Activated T-cell treated with anti-CD3 and anti-CD28 coated beads, Interleukin-2, amount 50 U/mL, for 4 hours (primary cell): Measurements from ENCODE around the gene ELMO1. TPM values are rescaled to one million over a fixed set of nuclear protein-coding genes. Genes with fewer than 3 reads are reported as not detected.

Source experiments
- ATAC-seq, 2 donors: fragments of 200-7000 bp; cut with Tn5 transposase; one replicate each; pipeline ENCODE4 v1.10.0; 2021
- DNase-seq: peaks from one replicate; pipeline ENCODE4 v3.0.0-alpha.2; 2020
- H3K27me3 Mint-ChIP-seq: one replicate; pipeline ENCODE4 v1.8.0; 2021; ENCODE audit warnings: low read depth, mixed read lengths
- H3K36me3 Mint-ChIP-seq: one replicate; pipeline ENCODE4 v1.8.0; 2022; ENCODE audit warnings: mixed read lengths; ENCODE audit not compliant: insufficient read depth
- H3K4me1 Mint-ChIP-seq: one replicate; pipeline ENCODE4 v1.8.0; 2021; ENCODE audit warnings: low read depth, mixed read lengths
- H3K4me3 Mint-ChIP-seq: one replicate; pipeline ENCODE4 v1.8.0; 2021; ENCODE audit warnings: mild to moderate bottlenecking, moderate library complexity, mixed read lengths
- H3K9me3 Mint-ChIP-seq: one replicate; pipeline ENCODE4 v1.8.0; 2021; ENCODE audit warnings: mixed read lengths
- total RNA-seq, 3 donors: library from RNA; stranded (reverse); gene quantifications; one replicate each; pipeline ENCODE4 v1.2.1, GENCODE V29; 2021

The ELMO1 gene
- total RNA-seq, 3 donors from 2014 or later, result 117 to 137 (median 118) TPM

GRCh38 chr7:37251222-37251621 lies 197.4 kb downstream of the ELMO1 start:
- Mint-ChIP-seq H3K36me3 (peaks cover 35% of the 10 kb centered on the region), H3K4me1 (peaks cover 29% of the 10 kb centered on the region), H3K9me3 (no peaks in the 10 kb centered on the region), H3K27me3 (no peaks in the 10 kb centered on the region), H3K4me3 (no peak overlapping the region)
- no peak for DNase-seq
- no peak for ATAC-seq

- peaks cover 30% of the 10 kb centered on the region for H3K4me1 Mint-ChIP-seq
- no peak for DNase-seq
- H3K36me3 Mint-ChIP-seq, result peaks cover 30% of the 10 kb centered on the region
- H3K27me3 Mint-ChIP-seq, result no peaks in the 10 kb centered on the region
- no peak overlapping the region for H3K4me3 Mint-ChIP-seq
- no peaks in the 10 kb centered on the region for H3K9me3 Mint-ChIP-seq
- no peak for ATAC-seq
These were observed 199.4 kb downstream of the ELMO1 start for GRCh38 chr7:37249240-37249639.

- H3K4me3 Mint-ChIP-seq, result no peak overlapping the region
- H3K9me3 Mint-ChIP-seq, result no peaks in the 10 kb centered on the region
- H3K36me3 Mint-ChIP-seq, result peaks cover 28% of the 10 kb centered on the region
- DNase-seq (no peak), ATAC-seq (no peak)
- no peaks in the 10 kb centered on the region for H3K27me3 Mint-ChIP-seq
- H3K4me1 Mint-ChIP-seq, result peaks cover 33% of the 10 kb centered on the region
These were observed 200.2 kb downstream of the ELMO1 start for GRCh38 chr7:37248396-37248861.

GRCh38 chr7:37247861-37248260 lies 200.8 kb downstream of the ELMO1 start:
- DNase-seq (no peak), ATAC-seq (no peak)
- Mint-ChIP-seq H3K4me1 (peaks cover 32% of the 10 kb centered on the region), H3K9me3 (no peaks in the 10 kb centered on the region), H3K4me3 (no peak overlapping the region), H3K36me3 (peaks cover 24% of the 10 kb centered on the region), H3K27me3 (no peaks in the 10 kb centered on the region)

GRCh38 chr7:37245590-37245989 lies 203.1 kb downstream of the ELMO1 start:
- no peaks in the 10 kb centered on the region for H3K27me3 Mint-ChIP-seq
- no peak for ATAC-seq
- DNase-seq, result no peak
- no peaks in the 10 kb centered on the region for H3K9me3 Mint-ChIP-seq
- H3K36me3 Mint-ChIP-seq, result peaks cover 31% of the 10 kb centered on the region
- H3K4me1 Mint-ChIP-seq, result peaks cover 27% of the 10 kb centered on the region
- no peak overlapping the region for H3K4me3 Mint-ChIP-seq

- DNase-seq, result no peak
- Mint-ChIP-seq H3K4me1 (peaks cover 9% of the 10 kb centered on the region), H3K4me3 (no peak overlapping the region), H3K27me3 (no peaks in the 10 kb centered on the region), H3K36me3 (peaks cover 9% of the 10 kb centered on the region), H3K9me3 (no peaks in the 10 kb centered on the region)
- ATAC-seq, result no peak
These were observed 211.8 kb downstream of the ELMO1 start for GRCh38 chr7:37236906-37237305.

- Mint-ChIP-seq H3K4me3 (no peak overlapping the region), H3K36me3 (peaks cover 8% of the 10 kb centered on the region), H3K27me3 (no peaks in the 10 kb centered on the region), H3K9me3 (no peaks in the 10 kb centered on the region), H3K4me1 (peaks cover 10% of the 10 kb centered on the region)
- DNase-seq (no peak), ATAC-seq (no peak)
These were observed 212.9 kb downstream of the ELMO1 start for GRCh38 chr7:37235813-37236212.

- no peak for DNase-seq
- H3K36me3 Mint-ChIP-seq, result peaks cover 8% of the 10 kb centered on the region
These were observed 213.7 kb downstream of the ELMO1 start for GRCh38 chr7:37234928-37235327.

GRCh38 chr7:37234334-37234733 lies 214.3 kb downstream of the ELMO1 start:
- Mint-ChIP-seq H3K9me3 (no peaks in the 10 kb centered on the region), H3K4me1 (peaks cover 19% of the 10 kb centered on the region), H3K4me3 (no peak overlapping the region), H3K36me3 (peaks cover 6% of the 10 kb centered on the region), H3K27me3 (no peaks in the 10 kb centered on the region)
- ATAC-seq, result no peak
- no peak for DNase-seq

More at GRCh38 chr7:37234928-37235327, 213.7 kb downstream of the ELMO1 start:
- Mint-ChIP-seq H3K4me3 (no peak overlapping the region), H3K9me3 (no peaks in the 10 kb centered on the region), H3K27me3 (no peaks in the 10 kb centered on the region), H3K4me1 (peaks cover 18% of the 10 kb centered on the region)
- no peak for ATAC-seq

GRCh38 chr7:37231613-37232012 lies 217.1 kb downstream of the ELMO1 start:
- DNase-seq (no peak), ATAC-seq (no peak)
- Mint-ChIP-seq H3K9me3 (no peaks in the 10 kb centered on the region), H3K4me3 (no peak overlapping the region), H3K27me3 (no peaks in the 10 kb centered on the region), H3K36me3 (peaks cover 10% of the 10 kb centered on the region), H3K4me1 (peaks cover 18% of the 10 kb centered on the region)

GRCh38 chr7:37230221-37230620 lies 218.4 kb downstream of the ELMO1 start:
- Mint-ChIP-seq H3K36me3 (peaks cover 20% of the 10 kb centered on the region), H3K9me3 (no peaks in the 10 kb centered on the region), H3K27me3 (no peaks in the 10 kb centered on the region), H3K4me3 (no peak overlapping the region), H3K4me1 (peaks cover 18% of the 10 kb centered on the region)
- DNase-seq, result peak; percentile 9
- no peak for ATAC-seq

GRCh38 chr7:37229381-37229780 lies 219.3 kb downstream of the ELMO1 start:
- H3K4me1 Mint-ChIP-seq, result peaks cover 16% of the 10 kb centered on the region
- H3K9me3 Mint-ChIP-seq, result no peaks in the 10 kb centered on the region
- DNase-seq (no peak), ATAC-seq (no peak)
- no peak overlapping the region for H3K4me3 Mint-ChIP-seq
- peaks cover 26% of the 10 kb centered on the region for H3K36me3 Mint-ChIP-seq
- H3K27me3 Mint-ChIP-seq, result no peaks in the 10 kb centered on the region

GRCh38 chr7:37225285-37225969 lies 223.2 kb downstream of the ELMO1 start:
- Mint-ChIP-seq H3K27me3 (no peaks in the 10 kb centered on the region), H3K4me3 (no peak overlapping the region), H3K9me3 (no peaks in the 10 kb centered on the region), H3K4me1 (peaks cover 7% of the 10 kb centered on the region), H3K36me3 (peaks cover 47% of the 10 kb centered on the region)
- DNase-seq (no peak), ATAC-seq (no peak)

GRCh38 chr7:37224746-37225145 lies 223.9 kb downstream of the ELMO1 start:
- DNase-seq (no peak), ATAC-seq (no peak)

GRCh38 chr7:37220664-37221063 lies 228.0 kb downstream of the ELMO1 start:
- no peak overlapping the region for H3K4me3 Mint-ChIP-seq
- ATAC-seq, result no peak
- no peaks in the 10 kb centered on the region for H3K27me3 Mint-ChIP-seq
- H3K4me1 Mint-ChIP-seq, result no peaks in the 10 kb centered on the region
- peaks cover 51% of the 10 kb centered on the region for H3K36me3 Mint-ChIP-seq
- no peaks in the 10 kb centered on the region for H3K9me3 Mint-ChIP-seq
- no peak for DNase-seq

More at GRCh38 chr7:37224746-37225145, 223.9 kb downstream of the ELMO1 start:
- Mint-ChIP-seq H3K36me3 (peaks cover 48% of the 10 kb centered on the region), H3K4me3 (no peak overlapping the region), H3K4me1 (peaks cover 1% of the 10 kb centered on the region), H3K27me3 (no peaks in the 10 kb centered on the region), H3K9me3 (no peaks in the 10 kb centered on the region)
